Brain pericyte (primary cell): ENCODE results near the gene PCID2.
"Not testable (repeated sequence)": the region's sequence is repeated elsewhere in the genome, so short reads cannot be mapped to it uniquely, and the experiment has no call there.

Source experiments
- DNase-seq: peaks from one replicate; pipeline ENCODE4 v3.0.0-alpha.2; 2012; ENCODE audit warnings: low read depth, low spot score

Gene PCID2

GRCh38 chr13:113166266-113166665 is 42.2 kb downstream of the PCID2 start:
- DNase-seq, result no peak

GRCh38 chr13:113164492-113164891 is 44.0 kb downstream of the PCID2 start:
- DNase-seq, result no peak

- no peak for DNase-seq
Observed at GRCh38 chr13:113162783-113163685, 45.4 kb downstream of the PCID2 start.

DNA sequence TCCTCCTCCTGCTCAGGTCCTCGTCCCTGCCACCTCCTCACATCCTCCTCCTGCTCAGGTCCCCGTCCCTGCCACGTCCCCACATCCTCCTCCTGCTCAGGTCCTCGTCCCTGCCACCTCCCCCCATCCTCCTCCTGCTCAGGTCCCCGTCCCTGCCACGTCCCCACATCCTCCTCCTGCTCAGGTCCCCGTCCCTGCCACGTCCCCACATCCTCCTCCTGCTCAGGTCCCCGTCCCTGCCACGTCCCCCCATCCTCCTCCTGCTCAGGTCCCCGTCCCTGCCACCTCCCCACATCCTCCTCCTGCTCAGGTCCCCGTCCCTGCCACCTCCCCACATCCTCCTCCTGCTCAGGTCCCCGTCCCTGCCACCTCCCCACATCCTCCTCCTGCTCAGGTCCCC is 46.5 kb downstream of the PCID2 start:
- not testable (repeated sequence) for DNase-seq

DNA sequence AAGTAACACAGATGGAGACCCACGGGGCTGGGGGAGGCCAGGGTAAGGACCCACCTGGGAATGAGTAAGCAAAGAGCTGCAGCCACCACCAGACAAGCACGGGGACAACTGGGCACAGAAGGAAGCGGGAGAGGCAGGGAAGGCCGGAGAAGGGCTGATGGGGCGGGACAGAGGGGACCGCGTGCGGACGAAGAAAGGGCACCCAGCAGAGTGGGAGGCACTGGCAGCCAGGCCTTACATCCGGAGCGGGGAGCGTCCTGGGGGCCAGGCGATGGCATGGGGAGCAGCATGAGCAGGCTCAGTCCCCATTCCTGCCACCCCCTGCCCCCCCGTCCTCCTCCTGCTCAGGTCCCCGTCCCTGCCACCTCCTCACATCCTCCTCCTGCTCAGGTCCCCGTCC is 47.0 kb downstream of the PCID2 start:
- DNase-seq, result no peak

DNA sequence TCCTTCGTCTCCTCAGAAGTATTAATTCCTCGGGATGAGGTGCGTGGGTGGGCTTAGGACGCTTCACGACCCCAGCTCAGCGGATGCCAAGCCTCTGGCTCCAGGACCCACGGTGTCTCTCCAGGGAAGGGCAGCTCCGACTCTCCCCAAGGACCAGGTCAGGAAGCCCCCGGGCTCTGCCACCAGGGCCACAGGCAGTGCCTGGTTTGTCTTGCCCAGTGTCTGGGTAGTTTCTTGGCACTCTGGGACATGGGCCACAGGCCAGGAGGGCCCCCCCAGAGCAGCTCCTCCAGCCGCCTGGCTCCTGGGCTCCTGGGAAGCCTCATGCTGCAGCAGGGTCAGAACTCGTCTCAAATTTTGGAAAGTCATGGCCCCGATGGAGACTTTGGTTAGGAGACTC is 47.5 kb downstream of the PCID2 start:
- DNase-seq, result no peak

GRCh38 chr13:113159701-113160100 is 48.8 kb downstream of the PCID2 start:
- DNase-seq, result no peak

GRCh38 chr13:113158946-113159345 is 49.5 kb downstream of the PCID2 start:
- DNase-seq, result no peak

- DNase-seq, result no peak
Observed at GRCh38 chr13:113157929-113158747, 50.3 kb downstream of the PCID2 start, which contains the start of gene PROZ. PROZ (plus strand) TSS chr13:113158648; CDS start chr13:113158661, 13 bp downstream.

- no peak for DNase-seq
Observed at GRCh38 chr13:113157206-113157928, 51.1 kb downstream of the PCID2 start.

DNA sequence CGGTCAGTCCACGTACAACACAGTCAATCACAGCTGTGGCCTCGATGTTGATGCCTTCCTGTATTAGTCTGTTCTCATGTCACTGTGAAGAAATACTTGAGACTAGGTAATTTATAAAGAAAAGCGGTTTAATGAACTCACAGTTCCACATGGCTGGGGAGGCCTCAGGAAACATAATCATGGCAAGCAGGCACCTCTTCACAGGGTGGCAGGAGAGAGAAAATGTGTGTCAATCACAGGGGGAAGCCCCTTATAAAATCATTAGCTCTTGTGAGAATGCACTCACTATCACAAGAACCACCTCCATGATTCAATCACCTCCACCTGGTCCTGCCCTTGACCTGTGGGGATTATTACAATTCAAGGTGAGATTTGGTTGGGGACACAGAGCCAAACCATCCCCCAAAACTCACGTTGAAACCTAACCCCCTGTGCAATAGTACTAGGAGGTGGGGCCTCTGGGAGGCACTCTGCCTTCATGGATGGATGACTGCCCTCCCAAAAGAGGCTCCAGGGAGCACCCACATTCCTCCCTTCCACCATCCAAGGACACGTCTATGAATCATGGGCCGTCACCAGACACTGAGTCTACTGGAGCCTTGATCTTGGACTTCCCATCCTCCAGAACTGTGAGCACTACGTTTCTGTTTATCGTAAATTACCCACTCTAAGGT is 52.4 kb downstream of the PCID2 start:
- DNase-seq, result no peak

DNA sequence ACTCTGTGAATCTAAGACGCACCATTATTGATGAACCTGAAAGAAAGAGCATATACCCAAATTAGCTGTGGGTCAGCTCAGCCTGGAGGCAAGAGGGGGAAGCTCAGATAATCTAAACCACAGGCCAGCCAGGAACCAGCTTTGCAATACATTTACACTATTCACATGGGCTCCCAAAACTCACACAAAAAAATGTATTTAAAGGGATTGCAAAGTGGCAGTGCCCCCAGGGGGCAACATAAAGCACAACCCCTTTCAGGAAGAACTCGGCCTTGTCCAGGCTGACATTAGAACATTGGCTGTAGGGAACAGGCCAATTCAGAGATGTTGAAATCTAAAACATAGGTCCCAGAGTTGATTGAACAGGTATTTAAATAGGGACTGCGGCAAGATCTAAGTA is 53.3 kb downstream of the PCID2 start:
- no peak for DNase-seq

- DNase-seq, result peak; percentile 41
Observed at GRCh38 chr13:113153810-113154748, 54.4 kb downstream of the PCID2 start.

- peak; percentile 17 for DNase-seq
Observed at GRCh38 chr13:113152984-113153809, 55.3 kb downstream of the PCID2 start.

DNA sequence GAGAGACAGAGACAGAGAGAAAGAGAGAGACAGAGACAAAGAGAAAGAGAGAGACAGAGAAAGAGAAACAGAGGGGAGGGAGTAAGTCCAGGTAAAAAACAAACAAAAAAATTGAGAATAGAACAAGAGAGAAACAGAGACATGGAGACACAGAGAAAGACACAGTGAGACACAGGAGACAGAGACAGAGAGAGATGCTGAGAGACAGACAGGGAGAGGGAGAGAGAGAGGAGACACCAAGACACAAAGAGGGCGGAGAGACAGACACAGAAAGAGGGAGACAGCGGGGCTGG is 55.8 kb downstream of the PCID2 start:
- DNase-seq, result no peak

GRCh38 chr13:113151745-113152690 is 56.5 kb downstream of the PCID2 start:
- DNase-seq, result peak; percentile 59

- no peak for DNase-seq
Observed at GRCh38 chr13:113150550-113151365, 57.7 kb downstream of the PCID2 start.
